ENCODE measurements around the gene CEMP1.

CEMP1 gene

GRCh38 chr16:2483939-2484897 lies 47.0 kb downstream of the CEMP1 start:
- DNase-seq (ENCODE audit: low read depth): no peak

- no peak for DNase-seq (ENCODE audit: low read depth)
Observed at GRCh38 chr16:2482708-2483534, 48.3 kb downstream of the CEMP1 start.

- DNase-seq (ENCODE audit: low read depth): no peak
Observed at GRCh38 chr16:2482249-2482648, 49.0 kb downstream of the CEMP1 start.

- DNase-seq (ENCODE audit: low read depth): no peak
Observed at GRCh38 chr16:2481676-2482075, 49.5 kb downstream of the CEMP1 start.

GRCh38 chr16:2480948-2481347 lies 50.3 kb downstream of the CEMP1 start:
- DNase-seq (ENCODE audit: low read depth): no peak
